Activated CD4-positive, alpha-beta T cell treated with anti-CD3 and anti-CD28 coated beads, Interleukin-2, amount 50 U/mL, for 1 hour (primary cell): ENCODE measurements around the gene GPR15.

Experiments used
- DNase-seq: peaks from one replicate; pipeline ENCODE4 v3.0.0-alpha.2; 2020

GPR15 gene

GRCh38 chr3:98532275-98532637 is 478 bp downstream of the GPR15 start:
- DNase-seq: no peak

GRCh38 chr3:98532709-98533571 is 1.2 kb downstream of the GPR15 start:
- no peak for DNase-seq

- no peak for DNase-seq
Observed at GRCh38 chr3:98534168-98534567, 2.4 kb downstream of the GPR15 start.

- no peak for DNase-seq
Observed at GRCh38 chr3:98534734-98535133, 3.0 kb downstream of the GPR15 start.

GRCh38 chr3:98536456-98537017 is 4.8 kb downstream of the GPR15 start:
- no peak for DNase-seq

- no peak for DNase-seq
Observed at GRCh38 chr3:98540346-98540745, 8.6 kb downstream of the GPR15 start.

- DNase-seq: no peak
Observed at GRCh38 chr3:98541695-98542094, 9.9 kb downstream of the GPR15 start.

- DNase-seq: no peak
Observed at GRCh38 chr3:98542623-98543022, 10.8 kb downstream of the GPR15 start.

- no peak for DNase-seq
Observed at GRCh38 chr3:98545940-98546339, 14.2 kb downstream of the GPR15 start.

- no peak for DNase-seq
Observed at GRCh38 chr3:98548544-98548943, 16.8 kb downstream of the GPR15 start.

GRCh38 chr3:98550833-98551232 is 19.1 kb downstream of the GPR15 start:
- DNase-seq: no peak

- no peak for DNase-seq
Observed at GRCh38 chr3:98551236-98551635, 19.5 kb downstream of the GPR15 start.

- DNase-seq: no peak
Observed at GRCh38 chr3:98551754-98552153, 20.0 kb downstream of the GPR15 start.

GRCh38 chr3:98552232-98553020 is 20.6 kb downstream of the GPR15 start:
- DNase-seq: no peak

- DNase-seq: no peak
Observed at GRCh38 chr3:98553021-98553563, 21.3 kb downstream of the GPR15 start.

GRCh38 chr3:98553753-98554152 is 22.0 kb downstream of the GPR15 start:
- no peak for DNase-seq

GRCh38 chr3:98554580-98554979 is 22.8 kb downstream of the GPR15 start:
- no peak for DNase-seq

- DNase-seq: no peak
Observed at GRCh38 chr3:98555025-98555379, 23.2 kb downstream of the GPR15 start.

GRCh38 chr3:98556164-98557130 is 24.7 kb downstream of the GPR15 start:
- DNase-seq: peak; percentile 42

GRCh38 chr3:98557324-98558010 is 25.7 kb downstream of the GPR15 start:
- DNase-seq: no peak

GRCh38 chr3:98558100-98558827 is 26.5 kb downstream of the GPR15 start:
- no peak for DNase-seq
